GM21717 (cell line): ENCODE results near the gene CEACAM7.

Source experiments
- ATAC-seq: cut with Tn5 transposase; IDR thresholded peaks from one replicate; pipeline ENCODE4 v1.9.1; 2021; ENCODE audit warnings: mild to moderate bottlenecking, moderate library complexity; ENCODE audit not compliant: unreplicated experiment

CEACAM7 gene

GRCh38 chr19:41700381-41701195 lies 12.5 kb upstream of the CEACAM7 start:
- ATAC-seq = no peak

GRCh38 chr19:41699968-41700323 lies 11.9 kb upstream of the CEACAM7 start:
- ATAC-seq = no peak

- no peak for ATAC-seq
Measured at GRCh38 chr19:41699231-41699967, 11.3 kb upstream of the CEACAM7 start.

- ATAC-seq = no peak
Measured at GRCh38 chr19:41698746-41699230, 10.7 kb upstream of the CEACAM7 start.

- ATAC-seq = no peak
Measured at GRCh38 chr19:41697198-41697855, 9.3 kb upstream of the CEACAM7 start.

GRCh38 chr19:41696402-41697197 lies 8.5 kb upstream of the CEACAM7 start:
- no peak for ATAC-seq

GRCh38 chr19:41695745-41696144 lies 7.7 kb upstream of the CEACAM7 start:
- no peak for ATAC-seq

GRCh38 chr19:41694831-41695635 lies 7.0 kb upstream of the CEACAM7 start:
- no peak for ATAC-seq

- ATAC-seq = no peak
Measured at GRCh38 chr19:41694196-41694595, 6.1 kb upstream of the CEACAM7 start.

- no peak for ATAC-seq
Measured at GRCh38 chr19:41691268-41691970, 3.3 kb upstream of the CEACAM7 start.

GRCh38 chr19:41690801-41691065 lies 2.7 kb upstream of the CEACAM7 start:
- no peak for ATAC-seq

- ATAC-seq = no peak
Measured at GRCh38 chr19:41689993-41690800, 2.1 kb upstream of the CEACAM7 start.

- ATAC-seq = no peak
Measured at GRCh38 chr19:41688687-41689086, 617 bp upstream of the CEACAM7 start.

GRCh38 chr19:41687419-41687818 lies 651 bp downstream of the CEACAM7 start:
- ATAC-seq = no peak

GRCh38 chr19:41682437-41682836 lies 5.6 kb downstream of the CEACAM7 start:
- no peak for ATAC-seq

GRCh38 chr19:41671486-41671885 lies 16.6 kb downstream of the CEACAM7 start:
- ATAC-seq = no peak

- no peak for ATAC-seq
Measured at GRCh38 chr19:41670755-41671154, 17.3 kb downstream of the CEACAM7 start.

GRCh38 chr19:41668315-41668714 lies 19.8 kb downstream of the CEACAM7 start:
- no peak for ATAC-seq

- no peak for ATAC-seq
Measured at GRCh38 chr19:41666075-41666474, 22.0 kb downstream of the CEACAM7 start.
